ENCODE results near the gene KCTD10.

The KCTD10 gene

DNA sequence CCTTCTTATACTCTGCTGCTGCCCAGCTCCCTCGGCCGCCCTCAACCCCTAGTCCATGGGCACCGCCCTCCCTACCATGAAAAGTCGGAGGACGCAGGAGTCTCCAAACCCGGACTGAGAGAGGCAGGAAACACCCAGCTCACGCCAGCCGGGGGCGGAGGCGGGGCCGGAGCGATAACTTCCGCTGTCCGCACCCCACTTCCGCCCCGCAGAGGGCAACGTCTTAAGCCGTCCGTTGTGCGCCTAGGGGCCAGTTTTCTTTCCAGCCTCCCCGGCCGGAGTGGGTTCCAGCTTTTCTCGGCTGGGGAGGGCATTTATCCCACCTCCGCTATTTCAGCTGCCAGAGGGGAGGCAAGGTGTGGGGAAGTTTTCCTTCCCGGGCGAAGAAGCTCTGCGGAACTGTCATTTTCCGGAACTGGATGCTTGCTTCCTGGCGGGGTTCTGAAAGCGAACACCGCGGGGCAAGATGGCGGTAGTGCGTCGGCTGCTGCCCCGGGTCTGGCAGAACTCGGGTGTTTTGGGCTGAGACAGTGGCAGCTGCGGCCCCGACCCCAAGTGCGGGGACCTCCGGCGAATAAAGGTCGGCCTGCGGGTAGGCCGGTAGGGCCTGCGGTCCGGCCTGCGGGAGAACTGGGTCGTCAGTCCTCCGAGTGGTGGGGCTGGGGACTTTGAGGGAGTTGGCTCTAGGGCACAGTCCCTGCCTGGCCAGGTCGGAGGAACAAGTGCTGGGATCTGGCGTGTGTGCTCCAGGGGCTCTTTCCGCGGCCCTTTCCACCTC, at the start of gene KCTD10, which contains the start of gene UBE3B:
TSS of gene KCTD10 (minus strand) at position 116 of the 778 bp plus-strand sequence. CDS start at position 78, 38 bp downstream.
TSS of gene UBE3B (plus strand) at position 450 of the 778 bp plus-strand sequence. CDS start 5,918 bp downstream, outside the sequence.
- DNase-seq: peak; percentile 68

GRCh38 chr12:109525279-109525585, 48.1 kb upstream of the KCTD10 start:
- no peak for DNase-seq

GRCh38 chr12:109524466-109525278, 47.6 kb upstream of the KCTD10 start:
- DNase-seq: no peak

DNA sequence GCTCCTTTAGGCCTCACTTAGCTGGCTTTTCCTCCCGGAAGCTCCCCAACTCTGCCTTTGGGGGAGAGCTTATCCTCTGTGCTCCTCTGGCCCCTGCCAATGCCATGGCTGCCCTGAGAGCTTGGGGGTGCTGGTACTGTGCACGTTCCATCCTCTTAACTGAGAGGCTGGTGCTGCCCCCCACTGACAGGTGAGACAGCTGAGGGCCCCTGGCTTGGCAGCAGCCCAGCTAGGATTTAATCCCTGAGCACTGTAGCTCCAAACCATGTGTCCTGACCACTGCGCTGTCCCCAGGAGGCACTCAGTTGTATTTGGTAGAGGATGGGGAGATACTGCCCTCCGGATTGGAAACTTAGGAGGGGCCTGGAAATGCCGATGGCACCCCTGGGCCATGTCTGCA, 46.4 kb upstream of the KCTD10 start:
- no peak for DNase-seq

- DNase-seq: no peak
Measured at GRCh38 chr12:109523071-109523470, 46.0 kb upstream of the KCTD10 start.

DNA sequence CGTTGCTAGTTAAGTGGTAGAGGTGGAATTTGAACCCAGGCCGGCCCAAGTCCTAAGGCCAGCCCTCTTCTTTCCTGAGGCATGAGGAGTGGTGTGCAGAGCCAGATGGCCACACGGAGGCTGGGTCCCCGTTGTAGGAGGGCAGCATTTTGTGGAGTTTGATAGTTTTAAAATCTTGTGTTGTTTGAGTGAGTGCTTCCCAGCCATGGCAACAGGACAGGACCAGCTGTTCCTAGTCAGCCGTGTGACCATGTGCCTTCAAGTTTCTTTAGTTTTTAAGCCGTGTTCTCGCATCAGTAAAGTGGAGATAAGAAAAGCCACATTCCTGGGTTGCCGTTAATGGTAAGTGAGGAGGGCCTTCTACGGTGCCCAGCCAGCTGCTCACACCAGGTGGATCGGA, 44.7 kb upstream of the KCTD10 start:
- no peak for DNase-seq

DNA sequence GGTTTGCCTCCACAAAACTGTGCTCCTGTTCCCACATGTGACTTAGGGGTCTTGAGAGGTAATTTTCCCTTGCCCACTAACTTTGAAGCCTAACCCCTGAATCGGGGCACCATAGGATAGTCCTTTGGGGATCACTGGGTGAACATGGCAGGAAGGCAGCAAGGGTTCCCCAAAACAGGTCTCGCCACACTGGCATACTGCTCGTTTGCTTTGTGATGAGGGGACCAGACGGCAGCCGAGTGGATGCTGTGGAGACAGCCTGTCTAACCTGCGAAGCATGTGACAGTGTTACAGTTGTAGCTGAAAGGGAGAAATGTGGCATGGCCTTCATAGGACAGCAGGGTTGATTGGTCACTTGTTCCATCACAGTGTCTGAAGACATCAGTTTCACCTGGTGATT, 42.7 kb upstream of the KCTD10 start:
- no peak for DNase-seq

DNA sequence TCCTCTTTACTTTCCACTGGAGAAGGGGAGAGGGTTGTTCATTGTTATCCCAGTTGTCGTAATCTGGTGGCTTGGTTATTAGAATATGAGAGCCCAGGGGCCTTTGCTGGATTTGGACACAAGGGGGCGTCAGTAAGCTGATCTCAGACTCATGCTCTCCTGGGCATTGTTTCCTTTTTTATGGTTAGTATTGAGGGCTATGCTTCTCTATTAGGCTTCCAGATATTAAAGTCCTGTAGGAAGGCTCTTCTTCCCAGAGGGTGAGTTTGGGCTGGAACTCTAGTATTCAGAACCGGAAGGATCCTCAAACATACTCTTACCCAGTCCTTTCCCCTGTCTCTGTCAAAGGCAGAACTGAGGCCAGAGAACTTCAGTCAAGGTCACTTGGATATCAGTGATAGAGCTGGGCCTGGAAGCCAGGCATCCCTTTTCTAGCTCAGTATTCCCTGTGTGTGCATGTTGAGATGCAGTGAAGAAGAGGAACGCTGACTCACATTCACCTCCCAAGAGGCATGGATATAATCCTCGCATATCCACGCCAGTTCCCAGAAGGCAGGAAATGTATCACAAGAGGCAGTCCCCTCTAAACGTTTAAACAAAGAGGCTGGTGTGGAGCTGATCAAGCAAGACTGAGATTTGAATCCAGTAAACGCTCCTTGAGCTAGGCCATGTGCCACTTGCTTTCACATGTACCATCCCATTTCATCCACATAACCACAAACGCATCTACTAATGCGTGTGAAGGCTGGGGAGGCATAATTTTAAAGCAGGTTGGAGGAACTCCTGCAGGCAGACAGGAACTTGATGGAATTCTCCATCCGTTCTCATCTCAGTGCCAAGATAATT, 41.9 kb upstream of the KCTD10 start:
- DNase-seq: no peak

DNA sequence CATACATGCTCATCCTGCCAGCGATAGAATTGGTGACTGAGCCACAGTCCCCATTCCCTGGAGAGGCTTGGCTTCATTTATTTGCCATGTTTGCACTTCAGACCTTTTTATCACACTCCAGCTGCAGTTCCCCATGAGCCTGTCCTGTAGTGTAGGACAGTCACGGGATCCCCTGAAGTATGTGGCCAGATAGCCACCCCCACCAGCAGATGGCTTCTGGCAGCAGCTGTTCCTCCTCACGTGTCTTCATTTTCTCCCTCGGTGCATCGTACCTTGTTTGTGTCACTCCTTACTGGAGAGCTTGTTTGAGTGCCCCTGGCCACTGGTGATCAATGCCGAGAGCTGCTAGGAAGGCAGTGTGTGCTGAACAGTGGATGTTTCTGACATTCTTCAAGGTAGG, 40.5 kb upstream of the KCTD10 start:
- DNase-seq: no peak

- no peak for DNase-seq
Measured at GRCh38 chr12:109513977-109514376, 36.9 kb upstream of the KCTD10 start.

DNA sequence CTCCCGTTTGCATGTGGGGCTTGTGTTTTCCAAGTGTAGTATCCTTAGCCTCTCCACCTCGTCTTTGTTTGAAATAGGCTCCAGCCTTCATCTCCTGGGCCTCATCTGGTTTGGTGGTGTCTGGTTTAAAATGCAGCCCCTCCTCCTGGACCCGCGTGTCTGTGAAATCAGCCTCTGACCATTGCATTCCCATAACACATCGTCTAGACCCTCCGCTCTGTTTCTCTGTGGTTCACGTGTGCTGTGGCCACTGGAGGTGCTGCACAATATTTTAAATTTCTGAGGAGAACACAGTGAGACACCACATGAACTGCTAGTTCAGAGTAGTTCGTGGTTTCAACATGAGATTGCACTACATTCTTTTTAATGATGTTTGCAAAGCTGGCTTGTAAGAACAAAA, 36.0 kb upstream of the KCTD10 start:
- no peak for DNase-seq

DNA sequence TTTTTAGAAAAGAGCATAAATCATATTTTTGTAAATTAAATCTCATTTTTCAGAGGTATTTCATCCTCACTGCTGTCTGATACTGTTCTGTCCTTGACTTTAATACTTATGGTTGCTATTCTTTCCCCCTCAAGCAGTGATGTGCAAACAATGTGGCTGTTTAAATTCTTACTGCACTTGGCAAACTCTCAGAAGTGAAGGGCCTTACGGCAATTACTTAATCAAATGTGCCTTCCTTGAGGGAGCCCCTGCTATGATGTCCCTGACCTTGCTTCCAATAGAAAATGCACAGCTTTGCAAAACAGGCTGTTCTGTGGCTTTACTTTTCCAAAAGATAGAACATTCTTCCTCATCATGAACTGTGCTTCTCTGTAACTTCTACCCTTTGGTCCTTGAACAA, 35.5 kb upstream of the KCTD10 start:
- DNase-seq: no peak

- no peak for DNase-seq
Measured at GRCh38 chr12:109510196-109510595, 33.1 kb upstream of the KCTD10 start.

DNA sequence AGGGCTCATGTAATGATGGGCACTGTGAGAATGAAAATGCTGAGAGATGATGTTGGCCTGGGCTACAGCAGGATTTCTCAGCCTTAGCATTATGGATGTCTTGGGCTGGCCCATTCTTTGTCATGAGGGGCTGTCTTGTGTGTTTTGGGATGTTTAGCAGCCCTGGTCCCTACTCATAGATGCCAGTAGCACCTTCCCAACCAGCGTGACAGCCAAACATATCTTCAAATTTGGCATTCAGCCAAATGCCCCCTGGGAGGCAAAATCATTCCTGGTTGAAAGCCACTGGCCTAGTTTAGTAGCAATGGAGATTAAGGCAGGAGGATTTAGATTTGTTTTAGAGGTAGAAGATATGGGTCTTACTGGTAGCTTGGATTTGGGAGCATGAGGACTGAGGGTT, 27.0 kb upstream of the KCTD10 start:
- no peak for DNase-seq

- DNase-seq: no peak
Measured at GRCh38 chr12:109503611-109504010, 26.5 kb upstream of the KCTD10 start.

- no peak for DNase-seq
Measured at GRCh38 chr12:109502332-109502731, 25.2 kb upstream of the KCTD10 start.

DNA sequence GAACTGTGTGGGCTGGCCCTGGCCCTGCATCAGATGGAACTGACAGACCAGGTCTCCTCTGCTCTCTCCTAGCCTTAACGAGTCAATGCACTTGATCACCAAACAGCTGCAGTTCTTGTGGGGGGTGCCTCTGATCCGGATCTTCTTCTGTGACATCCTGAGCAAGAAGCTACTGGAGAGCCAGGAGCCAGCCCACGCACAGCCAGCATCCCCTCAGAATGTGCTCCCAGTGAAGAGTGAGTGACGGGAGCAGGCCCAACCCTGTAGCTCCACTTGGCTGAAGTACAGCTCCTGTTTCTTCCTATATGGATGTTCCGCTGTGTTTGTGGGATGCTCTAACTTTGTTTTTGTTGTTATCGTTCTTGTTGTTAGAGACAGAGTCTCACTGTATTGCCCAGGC, 24.2 kb upstream of the KCTD10 start:
- DNase-seq: no peak

- no peak for DNase-seq
Measured at GRCh38 chr12:109500406-109501185, 23.5 kb upstream of the KCTD10 start.

GRCh38 chr12:109497675-109498074, 20.6 kb upstream of the KCTD10 start:
- no peak for DNase-seq

- no peak for DNase-seq
Measured at GRCh38 chr12:109496306-109496705, 19.2 kb upstream of the KCTD10 start.

GRCh38 chr12:109495012-109495411, 17.9 kb upstream of the KCTD10 start:
- no peak for DNase-seq

DNA sequence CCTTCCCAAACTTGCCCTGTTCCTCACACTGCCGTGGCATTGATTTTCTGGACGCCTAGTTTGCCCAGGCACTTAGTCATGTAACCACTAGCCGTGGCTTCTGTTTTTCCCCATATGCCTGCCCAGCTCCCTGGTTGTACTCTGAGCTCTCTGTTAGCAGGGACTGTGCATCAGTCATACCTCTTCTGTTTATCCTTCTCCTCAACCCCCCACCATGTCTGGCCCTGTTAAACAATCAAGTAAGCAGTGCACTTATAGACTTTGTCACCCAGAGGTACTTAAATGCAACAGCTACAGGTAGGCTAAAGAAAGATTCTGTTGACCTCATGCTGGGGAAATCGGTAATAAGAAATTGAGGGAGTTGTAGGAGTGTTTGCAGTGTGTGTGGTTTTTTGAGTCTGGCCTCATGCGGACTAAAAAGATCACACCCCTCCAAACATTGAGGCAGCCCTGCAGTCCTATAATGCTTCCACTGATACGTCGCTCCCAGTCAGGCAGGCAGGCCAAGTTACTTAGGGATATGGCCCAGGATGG, 17.3 kb upstream of the KCTD10 start:
- DNase-seq: no peak
